Embryonic facial prominence (tissue), 1 donor: ENCODE results near the gene TSACC.
"Not testable (repeated sequence)": the region's sequence is repeated elsewhere in the genome, so short reads cannot be mapped to it uniquely, and the experiment has no call there.

Experiments used
- DNase-seq: peaks from one replicate; pipeline ENCODE4 v3.0.0-alpha.2; 2016; ENCODE audit errors: extremely low spot score

The TSACC gene

DNA sequence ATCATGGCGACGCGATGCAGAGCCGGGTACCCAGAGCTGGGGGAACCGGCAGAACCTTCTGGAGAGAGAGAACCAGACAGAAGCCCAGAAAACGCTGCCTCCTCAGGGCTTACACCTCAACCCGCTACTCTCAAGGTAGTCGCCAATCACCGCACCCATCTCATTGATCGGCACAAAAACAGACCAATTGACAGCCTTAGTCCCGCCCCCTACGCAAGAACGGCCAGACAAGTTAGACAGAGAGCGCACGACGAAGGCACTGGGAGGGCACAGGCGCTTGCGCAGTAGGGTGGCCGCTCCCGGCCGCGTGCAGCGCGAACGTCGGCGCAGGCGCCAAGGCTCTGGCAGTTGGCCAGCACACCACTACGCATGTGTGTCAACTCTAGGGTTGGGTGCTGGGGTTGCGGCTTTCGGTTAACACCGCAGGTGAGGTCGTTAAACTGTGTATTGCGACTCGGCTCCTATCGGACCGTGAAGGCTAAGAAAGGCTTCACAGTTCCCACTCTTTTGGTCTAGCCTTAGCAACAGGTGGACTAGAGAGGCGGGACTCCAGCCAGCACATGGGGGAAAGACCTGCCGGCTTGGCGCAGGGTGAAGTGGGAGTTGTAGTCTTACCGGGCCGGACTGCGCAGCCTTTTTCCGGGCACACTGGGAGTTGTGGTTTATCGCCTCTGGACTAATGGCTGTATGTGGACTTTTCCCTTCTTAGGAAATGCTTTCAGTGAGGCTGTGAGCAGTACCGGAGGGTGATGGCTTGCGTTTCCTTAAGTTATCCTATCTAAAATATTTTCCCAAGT, at the start of gene TSACC, which contains the start of gene CCT3:
Gene TSACC (plus strand): TSS at position 347 of the 797 bp plus-strand sequence. CDS start 1,232 bp downstream, outside the sequence.
Gene CCT3 (minus strand): TSS at position 113 of the 797 bp plus-strand sequence. CDS start 108 bp downstream, at position 5.
- DNase-seq, result peak; percentile 99

DNA sequence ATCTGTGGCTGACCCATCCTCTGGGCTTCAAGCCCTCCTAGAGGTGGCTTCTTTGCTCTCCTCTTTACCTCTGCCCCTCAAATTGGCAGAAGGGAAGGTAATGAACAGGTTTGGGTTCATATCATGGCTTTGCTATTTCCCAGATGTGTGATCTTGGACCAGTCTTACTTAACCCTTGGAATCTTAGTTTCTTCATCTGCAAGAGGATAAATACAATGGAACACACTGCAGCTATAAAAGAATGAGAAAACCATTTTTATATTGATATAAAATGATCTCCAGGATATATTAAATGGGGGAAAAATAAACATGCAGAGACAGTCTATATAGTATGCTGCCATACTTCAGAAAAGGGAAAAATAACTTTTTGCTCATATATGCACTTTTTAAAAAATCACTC, 48.5 kb upstream of the TSACC start:
- no peak for DNase-seq

DNA sequence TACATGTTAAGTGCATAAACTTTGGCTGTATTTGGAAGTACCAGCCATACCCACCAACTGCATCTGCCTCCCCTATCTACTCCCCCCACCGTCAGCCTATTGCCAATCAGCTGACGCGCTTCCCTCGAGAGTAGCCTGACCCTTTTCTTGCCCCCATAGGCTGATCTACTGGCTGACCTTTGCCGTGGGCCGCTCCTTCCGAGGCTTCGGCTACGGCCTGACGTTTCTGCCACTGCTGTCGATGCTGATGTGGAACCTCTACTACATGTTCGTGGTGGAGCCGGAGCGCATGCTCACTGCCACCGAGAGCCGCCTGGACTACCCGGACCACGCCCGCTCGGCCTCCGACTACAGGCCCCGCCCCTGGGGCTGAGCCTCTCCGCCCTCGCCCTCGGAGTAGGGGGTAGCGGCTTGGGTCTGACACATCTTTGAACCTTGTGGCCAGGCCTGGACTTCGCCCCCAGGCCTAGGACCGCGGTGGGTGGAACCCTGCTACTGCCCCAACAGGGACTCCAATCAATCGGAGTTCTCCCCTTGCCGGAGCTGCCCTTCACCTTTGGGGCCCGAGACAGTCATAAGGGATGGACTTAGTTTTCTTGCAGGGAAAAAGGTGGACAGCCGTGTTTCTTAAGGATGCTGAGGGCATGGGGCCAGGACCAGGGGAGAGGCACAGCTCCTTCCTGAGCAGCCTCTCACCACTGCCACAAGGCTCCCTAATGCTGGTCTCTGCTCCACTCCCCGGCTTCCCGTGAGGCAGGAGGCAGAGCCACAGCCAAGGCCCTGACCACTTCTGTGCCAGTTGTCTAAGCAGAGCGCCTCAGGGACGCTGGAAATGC, 46.9 kb upstream of the TSACC start:
- DNase-seq, result no peak

DNA sequence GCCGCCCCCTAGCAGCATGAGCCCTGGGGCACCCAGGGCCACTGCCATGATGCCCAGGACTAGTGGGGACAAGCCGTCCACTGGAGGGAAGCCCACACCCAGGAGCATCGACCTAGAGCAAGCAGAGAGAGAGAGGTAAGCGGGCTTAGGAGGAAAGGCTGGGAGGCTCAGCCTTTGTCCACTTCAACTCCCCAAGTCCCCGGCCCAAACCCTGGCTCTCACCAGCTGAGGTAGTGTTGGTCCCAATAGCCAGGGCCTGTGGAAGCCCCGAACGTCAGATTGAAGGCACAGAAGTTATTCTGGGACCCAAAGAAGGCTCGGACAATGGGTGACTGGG, 45.3 kb upstream of the TSACC start:
- DNase-seq, result no peak

DNA sequence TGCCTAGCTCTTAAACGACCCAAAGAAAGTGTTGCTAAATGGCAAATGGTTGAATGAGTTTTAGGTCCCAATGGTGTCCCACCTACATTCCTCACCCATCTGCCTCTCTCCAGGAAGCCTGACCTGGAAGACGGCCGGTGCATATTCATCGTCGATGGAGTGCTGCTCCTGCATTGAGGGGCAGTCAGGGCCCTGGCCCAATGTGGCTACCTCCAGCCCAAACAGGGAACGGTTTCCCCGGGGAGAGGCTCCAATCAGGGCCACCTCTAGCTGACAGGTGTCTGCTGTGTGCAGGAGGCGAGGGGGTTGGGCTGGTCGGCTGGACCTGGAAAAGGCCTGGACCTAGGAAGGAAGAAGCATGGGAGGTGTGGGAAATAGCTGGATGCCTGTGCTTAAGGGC, 44.4 kb upstream of the TSACC start:
- DNase-seq, result no peak

DNA sequence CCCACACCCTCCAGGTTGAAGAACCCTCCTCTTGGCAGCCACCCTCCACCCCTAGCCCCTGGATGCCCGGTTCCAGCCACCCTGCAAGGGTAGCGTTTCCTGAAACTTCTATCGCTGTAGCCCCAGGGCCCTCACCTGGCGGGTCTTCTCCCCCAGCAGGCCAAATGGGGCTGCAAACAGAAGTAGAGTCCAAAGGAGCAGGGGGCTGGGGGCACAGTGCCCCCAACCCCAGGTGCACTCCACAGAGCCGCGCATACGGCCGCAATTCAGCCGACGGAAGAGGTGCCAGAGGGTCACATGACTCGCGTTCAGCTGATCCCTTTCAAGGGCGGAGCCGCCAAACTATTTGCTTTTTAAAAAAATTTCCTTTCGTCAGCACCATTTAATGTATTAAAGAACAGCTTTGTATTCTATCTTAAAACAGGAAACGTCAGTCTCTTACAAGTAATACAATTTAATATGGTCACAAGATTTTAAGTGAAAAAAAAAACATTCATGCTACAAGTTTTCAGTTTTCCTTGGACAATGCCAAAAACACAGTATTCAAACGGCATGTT, 42.9 kb upstream of the TSACC start, which contains the start of gene GLMP:
Gene GLMP (minus strand): TSS at position 289 of the 557 bp plus-strand sequence. CDS start 34 bp downstream, at position 255.
- peak; percentile 70 for DNase-seq

DNA sequence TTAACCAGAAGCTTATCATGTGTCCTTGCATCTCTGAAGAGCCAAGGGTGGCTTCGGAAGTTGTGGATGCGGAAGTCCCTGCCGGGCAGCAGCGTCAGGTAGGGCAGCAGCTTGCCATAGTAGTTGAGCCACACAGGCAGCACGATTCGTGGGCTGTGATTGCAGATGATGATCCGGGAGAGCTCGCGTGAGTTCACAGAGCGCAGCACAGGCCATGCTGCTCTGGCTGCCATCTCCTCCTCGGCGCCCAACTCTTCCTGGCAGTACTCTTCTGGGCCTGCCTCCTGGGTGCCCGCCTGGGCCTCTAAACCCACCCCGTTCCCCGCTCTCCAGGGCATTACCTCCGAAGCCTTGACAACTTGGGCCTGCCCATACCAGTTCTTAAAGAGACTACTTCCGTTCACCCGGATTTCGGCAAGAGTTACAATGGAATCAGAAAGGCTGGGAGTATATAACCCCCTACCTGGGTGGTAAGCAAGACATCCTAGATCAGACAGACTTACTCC, 39.4 kb upstream of the TSACC start, which contains the start of gene VHLL:
Gene VHLL (minus strand): TSS at position 456 of the 506 bp plus-strand sequence. CDS start 118 bp downstream, at position 338.
- no peak for DNase-seq

DNA sequence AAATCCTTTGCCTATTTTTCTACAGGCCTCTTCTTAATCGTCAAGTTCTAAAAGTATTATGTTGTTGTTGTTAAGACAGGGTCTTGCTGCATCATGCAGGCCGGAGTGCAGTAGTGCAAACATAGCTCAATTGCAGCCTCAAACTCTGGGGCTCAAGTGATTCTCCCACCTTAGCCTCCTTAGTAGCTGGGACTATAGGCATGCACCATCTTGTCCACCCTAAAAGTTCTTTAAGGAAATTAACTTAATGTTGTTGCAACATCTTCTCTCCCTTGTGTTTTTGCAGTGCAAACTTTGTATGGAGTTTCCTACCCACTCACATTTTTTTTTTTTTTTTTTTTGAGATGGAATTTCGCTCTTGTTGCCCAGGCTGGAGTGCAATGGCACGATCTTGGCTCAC, 35.1 kb upstream of the TSACC start:
- no peak for DNase-seq

DNA sequence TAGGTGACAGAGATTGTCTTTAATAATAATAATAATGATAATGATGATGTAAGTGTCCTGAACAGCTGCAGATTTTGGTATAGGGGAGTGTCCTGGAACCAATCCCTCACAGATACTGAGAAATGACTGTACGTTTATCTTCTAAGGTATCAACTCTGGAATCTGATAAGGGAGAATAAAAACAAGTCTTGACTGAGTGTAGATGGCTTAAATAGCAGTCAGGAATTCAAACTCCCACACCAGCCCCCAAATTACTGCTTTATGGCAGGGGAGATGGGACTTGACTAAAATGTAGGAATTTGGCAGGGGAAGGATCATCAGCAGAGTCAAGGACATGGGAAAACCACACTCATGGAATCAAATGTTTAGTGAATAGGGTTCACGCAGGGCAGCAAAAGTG, 33.1 kb upstream of the TSACC start:
- no peak for DNase-seq

DNA sequence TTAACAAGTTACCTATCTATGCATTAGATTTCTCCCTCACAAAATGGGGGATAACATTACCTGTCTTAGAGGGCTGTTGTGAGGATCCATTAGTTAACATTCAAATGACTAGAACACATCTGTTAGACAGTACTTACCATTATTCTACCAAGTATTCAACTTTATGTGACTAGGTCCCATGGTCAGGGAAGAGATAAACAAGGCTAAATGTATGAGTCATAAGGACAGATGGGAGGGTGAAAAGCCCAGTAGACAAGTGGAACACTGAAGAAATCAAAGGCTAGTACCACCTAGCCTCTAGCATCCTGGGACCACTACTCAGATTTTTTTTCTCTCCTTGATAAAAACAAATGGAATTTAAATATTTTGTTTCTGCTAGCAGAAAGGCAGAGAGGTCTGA, 30.2 kb upstream of the TSACC start:
- no peak for DNase-seq

DNA sequence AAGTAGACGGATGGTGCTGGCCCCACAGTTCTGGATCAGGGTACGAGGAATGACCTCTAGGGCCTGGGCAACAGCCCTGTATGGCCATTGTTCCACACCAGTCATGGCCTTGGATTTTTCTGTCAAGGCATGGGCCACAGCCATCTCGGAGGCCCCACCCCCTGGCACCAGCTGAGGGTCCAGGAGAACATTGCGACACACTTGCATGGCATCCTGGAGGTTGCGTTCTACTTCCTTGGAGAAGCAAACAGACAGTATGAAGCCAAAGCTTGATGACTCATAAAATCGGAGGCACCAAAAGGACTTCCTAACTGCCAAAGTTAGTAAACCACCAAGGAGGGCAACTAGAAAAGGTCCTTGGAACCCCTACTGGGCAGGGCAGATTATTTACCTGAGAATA, 27.4 kb upstream of the TSACC start:
- no peak for DNase-seq

DNA sequence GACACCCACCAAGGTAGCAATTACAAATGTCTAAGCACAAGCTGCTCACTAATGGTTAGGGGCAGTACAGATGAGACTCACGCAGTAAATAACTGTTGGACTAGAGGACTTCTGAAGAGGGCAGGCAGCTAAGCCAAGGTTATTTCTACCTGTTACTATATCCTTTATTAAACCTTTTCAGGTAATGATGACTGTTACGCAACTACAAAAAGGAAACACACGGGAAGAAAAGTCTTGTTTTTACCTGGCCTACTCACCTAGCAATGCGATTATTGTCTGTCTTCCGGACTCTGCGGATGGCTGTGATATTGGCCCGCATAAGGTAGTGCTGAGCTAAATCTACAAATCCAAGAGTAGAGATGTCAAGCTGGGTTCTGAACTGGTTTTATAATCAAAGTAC, 21.4 kb upstream of the TSACC start:
- no peak for DNase-seq

DNA sequence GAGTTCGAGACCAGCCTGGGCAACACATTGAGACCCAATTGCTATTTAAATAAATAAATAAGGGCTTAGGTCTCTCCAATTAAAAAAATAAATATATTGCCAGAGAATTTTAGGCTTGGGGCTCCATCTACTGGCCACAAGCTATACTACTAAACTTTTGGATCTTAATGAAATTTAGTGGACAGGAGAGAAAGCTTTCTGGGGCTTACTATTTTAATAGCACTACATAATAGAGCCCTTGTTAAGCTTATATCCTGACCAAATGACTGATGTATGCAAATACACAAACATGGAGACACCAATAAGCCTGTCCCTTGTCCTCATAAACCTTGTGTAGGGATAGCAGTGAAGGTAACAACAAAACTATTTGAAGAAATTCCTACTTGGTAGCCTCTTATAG, 18.7 kb upstream of the TSACC start:
- DNase-seq, result no peak

DNA sequence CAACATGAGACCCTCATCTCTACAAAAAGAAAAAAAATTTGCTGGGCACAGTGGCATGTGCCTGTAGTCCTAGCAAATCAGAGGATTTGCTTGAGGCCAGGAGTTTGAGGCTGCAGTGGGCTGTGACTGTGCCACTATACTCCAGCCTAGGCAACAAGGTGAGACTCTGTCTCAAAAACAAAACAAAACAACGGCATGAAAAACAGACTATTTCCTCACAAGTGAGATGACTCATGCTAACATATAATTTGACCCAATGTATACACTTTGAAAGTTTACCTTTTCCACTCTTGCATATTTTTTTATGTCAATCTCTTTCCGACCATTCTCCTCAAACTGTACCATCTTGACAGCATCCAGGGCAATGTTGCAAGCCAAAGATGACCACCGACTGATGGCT, 17.8 kb upstream of the TSACC start:
- DNase-seq, result no peak

DNA sequence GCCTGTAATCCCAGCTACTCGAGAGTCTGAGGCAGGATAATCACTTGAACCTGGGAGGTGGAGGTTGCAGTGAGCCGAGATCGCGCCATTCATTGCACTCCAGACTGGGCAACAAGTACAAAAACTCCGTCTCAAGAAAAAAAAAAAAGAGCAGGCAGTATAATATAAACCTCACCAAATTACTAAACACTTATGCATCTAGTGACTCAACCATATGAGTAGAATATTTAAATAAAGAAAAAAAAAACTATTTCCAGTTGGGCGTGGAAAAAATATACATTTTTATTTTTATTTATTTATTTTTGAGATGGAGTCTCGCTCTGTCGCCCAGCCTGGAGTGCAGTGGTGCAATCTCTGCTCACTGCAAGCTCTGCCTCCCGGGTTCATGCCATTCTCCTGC, 15.1 kb upstream of the TSACC start:
- not testable (repeated sequence) for DNase-seq

DNA sequence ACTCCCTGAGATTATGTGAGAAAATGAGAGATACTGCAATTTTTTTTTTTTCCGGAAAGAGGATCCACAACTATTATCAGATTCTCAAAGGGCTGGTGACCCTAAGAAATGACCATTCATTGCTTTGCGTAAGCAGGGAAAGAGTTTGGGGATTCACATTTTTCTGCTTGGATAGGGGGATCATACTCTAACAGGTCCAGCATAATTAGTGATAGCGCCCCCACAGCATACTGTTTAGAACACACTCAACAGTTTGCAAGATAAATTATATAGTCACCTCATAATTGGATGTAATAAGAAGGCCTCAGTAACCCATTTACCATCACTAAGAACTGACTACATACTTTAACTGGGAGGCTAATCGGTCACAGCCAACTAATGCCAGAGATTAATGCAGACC, 2.1 kb upstream of the TSACC start:
- no peak for DNase-seq

DNA sequence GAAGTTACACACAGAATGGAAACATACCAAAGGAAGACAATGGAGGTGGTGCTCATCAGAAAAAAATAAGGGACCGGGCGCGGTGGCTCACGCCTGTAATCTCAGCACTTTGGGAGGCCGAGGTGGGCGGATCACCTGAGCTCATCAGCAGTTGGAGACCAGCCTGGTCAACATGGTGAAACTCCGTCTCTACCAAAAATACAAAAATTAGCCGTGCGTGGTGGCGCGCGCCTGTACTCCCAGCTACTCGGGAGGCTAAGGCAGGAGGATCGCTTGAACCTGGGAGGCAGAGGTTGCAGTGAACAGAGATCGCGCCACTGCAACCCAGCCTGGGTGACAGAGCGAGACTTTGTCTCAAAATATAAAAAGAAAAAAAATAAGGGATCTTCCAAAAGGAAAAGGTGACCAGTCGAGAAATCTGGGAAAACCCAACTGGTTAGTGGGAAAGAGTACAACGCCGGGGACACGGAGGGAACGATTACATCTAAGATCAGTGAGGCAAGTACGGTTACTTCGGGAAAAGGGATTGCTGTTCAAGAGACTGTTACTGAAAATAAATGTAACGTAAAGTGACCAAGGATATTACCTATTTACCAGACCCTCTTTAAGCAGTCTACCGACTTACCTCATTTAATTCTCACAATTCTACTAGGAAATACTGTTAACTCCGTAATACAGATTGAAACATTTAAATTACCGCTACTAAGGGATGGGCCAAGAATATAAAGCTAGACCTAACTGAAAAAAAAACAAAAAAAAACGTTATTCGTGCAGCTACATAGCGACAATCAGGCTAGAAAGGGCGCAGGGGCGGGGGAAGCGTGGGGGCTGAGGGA, 1.1 kb upstream of the TSACC start:
- no peak for DNase-seq

DNA sequence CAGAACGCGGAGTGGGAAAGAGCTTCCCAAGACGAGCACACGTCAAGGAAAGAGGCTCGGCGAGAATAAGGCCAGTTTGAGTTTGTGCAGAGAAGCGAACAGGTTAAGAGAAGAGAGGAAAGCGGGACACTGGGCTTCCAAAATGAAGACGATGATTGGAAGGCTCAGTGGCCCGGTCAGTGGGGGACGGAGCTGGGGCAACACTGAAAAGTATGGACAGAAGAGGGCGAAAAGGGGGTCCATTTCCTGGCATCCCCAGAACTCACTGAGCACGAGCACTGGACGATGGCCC, 492 bp upstream of the TSACC start:
- no peak for DNase-seq

DNA sequence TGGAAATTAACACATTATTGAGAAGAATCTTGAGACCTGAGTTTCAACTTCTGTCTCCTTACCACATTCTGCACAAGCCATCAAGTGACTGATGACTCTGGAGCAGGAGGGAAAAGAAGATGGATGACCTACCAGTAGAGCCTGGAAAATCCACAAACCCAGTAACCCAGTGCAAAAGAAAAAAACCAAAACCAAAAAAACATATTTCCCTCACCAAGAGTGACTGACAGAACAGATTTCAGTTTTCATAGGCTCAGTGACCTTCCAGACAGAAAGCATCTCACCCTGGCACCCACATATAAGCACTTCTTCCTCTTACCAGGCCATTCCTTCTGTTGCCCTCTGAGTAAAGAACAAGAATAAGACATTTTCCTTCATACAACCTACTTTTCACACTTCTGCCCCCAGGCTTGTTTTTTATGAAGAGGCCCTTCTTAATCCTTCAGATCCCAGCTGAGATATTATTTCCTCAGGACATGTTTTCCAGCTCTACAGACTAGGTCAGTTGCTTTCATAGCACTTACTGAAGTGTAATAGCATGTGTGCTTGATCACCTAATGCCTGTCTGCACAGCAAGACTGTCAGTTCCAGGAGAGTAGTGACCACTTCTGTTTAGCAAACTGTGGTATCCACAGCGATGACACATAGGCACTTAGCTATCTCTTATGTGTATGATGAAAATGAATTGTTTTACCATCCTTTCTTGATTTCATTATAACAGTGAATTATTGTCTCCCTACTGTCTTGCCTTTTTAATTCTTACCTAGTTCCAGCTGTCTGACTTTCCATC, 4.0 kb downstream of the TSACC start:
- DNase-seq, result no peak

DNA sequence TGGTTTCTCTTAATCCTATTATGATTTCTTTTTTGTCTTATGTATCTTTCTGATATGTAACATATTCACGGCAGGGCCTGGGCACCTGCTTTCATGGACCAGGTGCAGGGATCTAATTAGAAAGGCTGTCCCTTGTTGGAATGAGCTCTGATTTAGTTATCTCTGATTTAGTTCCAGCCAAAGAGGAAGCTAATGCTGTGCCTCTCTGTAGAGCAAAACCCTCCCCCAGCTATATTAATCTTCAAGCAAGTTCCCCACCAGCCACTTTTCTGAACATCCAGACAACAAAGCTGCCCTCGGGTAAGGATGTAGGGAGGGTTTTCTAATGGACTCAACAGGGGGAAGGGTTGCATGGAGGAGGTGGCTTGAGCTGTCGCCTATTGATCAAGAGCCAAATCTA, 6.1 kb downstream of the TSACC start:
- DNase-seq, result no peak

DNA sequence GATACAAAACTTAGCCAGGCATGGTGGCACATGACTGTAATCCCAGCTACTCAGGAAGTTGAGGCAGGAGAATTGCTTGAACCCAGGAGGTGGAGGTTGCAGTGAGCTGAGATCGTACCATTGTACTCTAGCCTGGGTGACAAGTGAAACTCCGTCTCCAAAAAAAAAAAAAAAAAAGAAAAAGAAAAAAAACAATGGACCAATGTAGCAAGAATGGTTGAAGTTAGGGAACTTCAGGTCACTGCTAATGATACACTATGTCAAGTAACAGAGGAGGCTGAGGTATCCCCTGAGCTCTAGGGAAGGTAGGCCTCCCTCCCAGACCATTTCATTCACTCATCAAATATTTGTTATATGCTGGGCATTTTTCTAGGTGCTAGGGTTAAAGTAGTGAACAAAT, 7.7 kb downstream of the TSACC start:
- not testable (repeated sequence) for DNase-seq
